T47D (cell line): ENCODE data around the gene CNTNAP5.
"Not testable (repeated sequence)": the region's sequence is repeated elsewhere in the genome, so short reads cannot be mapped to it uniquely, and the experiment has no call there.

Experiments used
- DNase-seq, 2 experiments: peaks; one replicate each; pipeline versions ENCODE4 v3.0.0 to v3.0.0-alpha.2; 2011 to 2012; ENCODE audit warnings: low read depth in 1 of 2, low spot score in 1 of 2
- JUND ChIP-seq: IDR thresholded peaks from 2 replicates; pipeline ENCODE4 v1.6.1; 2012; ENCODE audit warnings: low read depth
- in situ Hi-C: cut with HindIII; loops from 2 replicates; pipeline ENCODE4 v1.10.0; 2016; ENCODE audit warnings: low sequenced_read_pairs, low pct_unique_long_range_greater_than_20kb

Gene CNTNAP5

GRCh38 chr2:124402274-124402673, 377.2 kb downstream of the CNTNAP5 start:
- DNase-seq: no peak
- TF ChIP-seq JUND: no peak
- in situ Hi-C loops: no loop called here

DNA sequence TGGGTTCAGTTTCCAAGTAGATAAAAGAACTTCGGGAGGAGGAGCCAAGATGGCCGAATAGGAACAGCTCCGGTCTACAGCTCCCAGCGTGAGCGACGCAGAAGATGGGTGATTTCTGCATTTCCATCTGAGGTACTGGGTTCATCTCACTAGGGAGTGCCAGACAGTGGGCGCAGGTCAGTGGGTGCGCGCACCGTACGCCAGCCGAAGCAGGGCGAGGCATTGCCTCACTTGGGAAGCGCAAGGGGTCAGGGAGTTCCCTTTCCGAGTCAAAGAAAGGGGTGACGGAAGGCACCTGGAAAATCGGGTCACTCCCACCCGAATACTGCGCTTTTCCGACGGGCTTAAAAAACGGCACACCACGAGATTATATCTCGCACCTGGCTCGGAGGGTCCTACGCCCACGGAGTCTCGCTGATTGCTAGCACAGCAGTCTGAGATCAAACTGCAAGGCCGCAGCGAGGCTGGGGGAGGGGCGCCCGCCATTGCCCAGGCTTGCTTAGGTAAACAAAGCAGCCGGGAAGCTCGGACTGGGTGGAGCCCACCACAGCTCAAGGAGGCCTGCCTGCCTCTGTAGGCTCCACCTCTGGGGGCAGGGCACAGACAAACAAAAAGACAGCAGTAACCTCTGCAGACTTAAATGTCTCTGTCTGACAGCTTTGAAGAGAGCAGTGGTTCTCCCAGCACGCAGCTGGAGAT, 382.9 kb downstream of the CNTNAP5 start:
- in situ Hi-C loops, DNase-seq: not testable (repeated sequence)

DNA sequence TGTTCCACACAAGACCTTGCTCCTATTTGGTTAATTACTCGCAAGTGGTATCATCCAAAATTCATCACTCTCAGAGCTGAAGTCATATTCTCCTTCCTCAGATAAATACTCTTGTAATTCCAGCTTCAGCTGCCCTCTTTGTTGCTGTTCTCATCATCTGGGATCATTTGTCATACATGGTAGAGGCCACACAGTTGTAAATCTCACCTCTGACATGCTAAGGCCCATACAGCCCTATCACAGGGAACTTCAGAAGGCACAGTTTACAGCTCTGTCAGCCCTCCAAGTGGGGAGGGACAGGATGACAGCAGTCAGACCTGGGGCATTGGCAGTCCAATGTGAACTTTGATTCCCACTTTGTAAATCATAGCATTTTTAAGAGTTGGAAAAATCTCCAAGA, 399.0 kb downstream of the CNTNAP5 start:
- DNase-seq: no peak
- in situ Hi-C loops: no loop called here
- TF ChIP-seq JUND: no peak

DNA sequence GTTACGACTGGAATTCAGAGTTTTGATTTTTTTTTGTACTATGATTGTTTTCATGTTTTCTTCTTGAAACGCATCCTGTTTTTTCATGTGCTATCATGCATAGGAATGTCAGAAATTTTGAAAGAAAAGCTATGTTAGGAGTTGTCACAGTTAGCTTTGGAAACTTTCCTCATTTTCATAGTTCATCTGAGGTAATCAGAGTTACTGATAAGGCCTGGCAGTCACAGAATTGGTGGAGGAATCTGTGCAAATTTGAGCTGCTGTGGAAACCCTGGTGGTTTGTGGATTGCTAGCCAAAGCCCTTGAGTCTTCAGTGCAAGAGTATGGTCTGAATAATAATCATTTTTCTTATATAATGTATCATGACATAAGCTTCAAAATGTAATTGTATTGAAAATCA, 401.0 kb downstream of the CNTNAP5 start:
- TF ChIP-seq JUND: no peak
- in situ Hi-C loops: no loop called here
- no peak for DNase-seq

DNA sequence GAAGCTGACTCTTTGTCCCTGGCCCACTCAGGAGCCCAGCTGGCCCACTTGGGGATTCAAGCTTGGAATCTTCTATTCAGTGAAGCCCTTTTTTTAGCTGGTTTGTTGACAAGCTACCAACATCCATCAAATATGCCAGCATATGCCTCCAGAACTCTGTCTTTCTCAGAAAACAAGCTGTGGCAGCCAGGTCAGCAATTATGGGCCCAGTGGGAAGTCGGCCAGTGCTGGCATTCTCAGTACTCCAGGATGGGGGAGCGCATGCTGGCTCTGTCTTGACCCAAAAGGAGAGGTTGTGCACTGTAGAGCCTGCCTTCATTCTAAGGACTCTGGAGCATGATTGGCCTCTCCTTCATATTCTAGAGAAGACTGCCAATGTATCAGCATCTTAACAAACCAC, 401.5 kb downstream of the CNTNAP5 start:
- in situ Hi-C loops: no loop called here
- TF ChIP-seq JUND: no peak
- no peak for DNase-seq

DNA sequence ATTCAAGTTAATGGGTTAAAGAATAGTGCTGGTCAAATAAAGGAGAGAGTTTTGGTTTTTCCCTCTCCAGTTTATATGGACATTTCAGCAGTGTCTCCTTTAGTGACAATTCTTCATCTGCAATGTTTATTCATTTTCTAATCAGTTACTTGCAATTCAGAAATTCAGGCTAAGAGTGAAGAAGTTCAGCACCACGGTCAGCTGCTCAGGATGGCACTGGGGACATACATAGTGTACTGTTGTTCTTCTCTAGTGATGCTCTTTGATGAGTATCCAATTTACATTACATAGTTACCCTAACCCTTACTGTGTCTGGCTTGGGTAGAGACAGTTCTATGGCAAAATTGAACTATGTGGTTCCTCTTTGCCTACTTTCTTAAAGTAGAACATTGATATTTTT, 412.7 kb downstream of the CNTNAP5 start:
- no peak for TF ChIP-seq JUND
- DNase-seq: peak in 1 of 2 experiments; percentile 30

GRCh38 chr2:124450481-124450880, 425.4 kb downstream of the CNTNAP5 start:
- no peak for DNase-seq
- in situ Hi-C loops: no loop called here
- no peak for TF ChIP-seq JUND

More for the DNA sequence above, 412.7 kb downstream of the CNTNAP5 start:
- in situ Hi-C loops: no loop called here

DNA sequence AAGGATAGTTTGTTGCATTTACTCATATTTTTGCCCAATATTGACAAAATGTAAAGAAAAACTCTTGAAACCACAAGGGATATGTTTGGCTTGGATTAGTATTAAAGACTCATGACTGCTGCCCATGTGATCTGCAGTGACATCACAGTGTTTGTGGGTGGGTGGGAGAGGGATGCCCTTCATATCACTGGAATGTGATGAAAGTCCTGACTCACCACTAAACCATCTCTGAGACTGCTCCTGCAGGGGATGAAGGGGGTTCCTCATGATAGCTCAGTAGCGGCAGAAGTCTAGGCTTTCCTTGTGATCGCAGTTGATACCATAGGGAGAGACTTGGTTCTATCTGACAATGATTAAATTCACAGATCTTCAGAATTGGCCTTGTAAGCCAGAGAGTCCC, 451.2 kb downstream of the CNTNAP5 start:
- no peak for DNase-seq
- in situ Hi-C loops: no loop called here
- TF ChIP-seq JUND: no peak

- in situ Hi-C loops: no loop called here
- DNase-seq: no peak
- no peak for TF ChIP-seq JUND
Measured at GRCh38 chr2:124478761-124479160, 453.7 kb downstream of the CNTNAP5 start.

GRCh38 chr2:124480958-124481357, 455.9 kb downstream of the CNTNAP5 start:
- no peak for DNase-seq
- in situ Hi-C loops: no loop called here
- no peak for TF ChIP-seq JUND

DNA sequence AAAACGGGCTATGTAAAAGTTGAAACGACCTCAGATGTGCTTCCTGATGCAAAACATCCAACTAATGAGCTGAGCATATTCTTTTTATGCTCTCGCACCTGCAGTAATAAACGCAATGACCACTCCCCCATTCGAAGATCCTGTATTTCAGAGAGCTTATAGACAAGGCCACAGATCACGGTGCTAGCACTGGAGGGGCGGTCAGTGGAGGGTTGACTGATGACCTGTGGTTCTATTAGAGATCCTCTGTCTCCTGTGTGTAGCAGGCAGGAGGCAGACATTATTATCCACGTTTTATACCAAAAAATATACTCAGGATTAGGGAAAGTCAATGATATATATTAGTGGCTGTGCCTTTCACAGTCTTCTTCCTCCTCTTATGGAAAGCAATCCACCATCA, 457.0 kb downstream of the CNTNAP5 start:
- no peak for TF ChIP-seq JUND
- in situ Hi-C loops: no loop called here
- DNase-seq: no peak

GRCh38 chr2:124482551-124482950, 457.5 kb downstream of the CNTNAP5 start:
- in situ Hi-C loops: no loop called here
- no peak for TF ChIP-seq JUND
- DNase-seq: no peak

- TF ChIP-seq JUND: no peak
- no peak for DNase-seq
- in situ Hi-C loops: no loop called here
Measured at GRCh38 chr2:124485659-124486058, 460.6 kb downstream of the CNTNAP5 start.

DNA sequence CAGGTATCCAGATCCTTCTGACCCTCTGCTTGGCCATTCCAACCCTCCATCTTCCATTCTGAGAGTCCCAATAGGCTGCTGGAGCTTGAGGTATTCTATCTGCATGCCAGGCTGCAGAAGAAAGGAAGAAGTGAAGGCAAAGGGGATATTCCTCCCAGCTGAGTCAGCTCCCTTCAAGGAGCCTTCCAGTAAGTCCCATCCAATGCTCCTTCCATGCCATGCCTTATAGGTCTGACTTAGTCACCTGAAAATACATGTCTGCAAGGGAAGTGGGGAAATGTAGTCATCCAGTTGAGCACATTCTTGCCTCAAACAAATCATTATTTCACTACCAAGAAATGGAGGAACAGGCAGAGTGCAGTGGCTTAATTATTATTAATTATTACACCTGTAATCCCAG, 464.6 kb downstream of the CNTNAP5 start:
- in situ Hi-C loops: no loop called here
- TF ChIP-seq JUND: no peak
- no peak for DNase-seq
